GM10266 (cell line): ENCODE data around the gene IL22RA2.

Experiments
- DNase-seq: peaks from one replicate; pipeline ENCODE4 v3.0.0; 2012; ENCODE audit errors: extremely low spot score
- CTCF ChIP-seq: IDR thresholded peaks from 2 replicates; pipeline ENCODE4 v1.5.1; 2012; ENCODE audit warnings: mild to moderate bottlenecking, low read depth; ENCODE audit not compliant: control insufficient read depth, insufficient read depth; ENCODE audit errors: missing control alignments

Gene IL22RA2

DNA sequence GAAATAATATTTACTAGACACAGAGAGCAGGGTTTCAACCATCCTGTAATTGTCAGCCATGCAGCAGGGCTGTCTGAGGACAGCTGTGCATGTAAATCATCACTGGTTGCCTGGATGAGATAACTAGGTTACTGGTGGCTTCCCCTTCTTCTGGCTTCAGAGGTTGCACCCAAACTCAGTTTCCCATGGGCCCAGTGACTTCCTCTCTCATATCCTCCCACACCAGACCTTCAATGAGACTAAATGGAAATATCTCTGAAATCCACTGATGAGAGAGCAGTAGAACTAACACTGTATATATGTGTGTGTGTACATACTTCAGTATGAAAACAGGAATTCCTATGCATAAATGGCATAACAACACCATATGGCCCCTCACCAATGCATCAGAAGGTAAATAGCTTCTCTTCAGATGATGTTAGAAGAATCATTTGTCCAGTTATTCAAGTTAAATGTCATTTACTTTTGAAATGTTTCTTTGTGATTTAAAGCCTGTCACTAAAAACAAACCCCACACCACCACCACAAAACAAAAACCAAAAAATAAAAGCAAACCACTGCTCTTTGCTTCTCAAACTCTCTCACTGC is 77.7 kb downstream of the IL22RA2 start:
- DNase-seq, result peak; percentile 60
- TF ChIP-seq CTCF, result no peak

GRCh38 chr6:137095093-137095492 is 78.4 kb downstream of the IL22RA2 start:
- DNase-seq, result no peak
- TF ChIP-seq CTCF, result no peak

DNA sequence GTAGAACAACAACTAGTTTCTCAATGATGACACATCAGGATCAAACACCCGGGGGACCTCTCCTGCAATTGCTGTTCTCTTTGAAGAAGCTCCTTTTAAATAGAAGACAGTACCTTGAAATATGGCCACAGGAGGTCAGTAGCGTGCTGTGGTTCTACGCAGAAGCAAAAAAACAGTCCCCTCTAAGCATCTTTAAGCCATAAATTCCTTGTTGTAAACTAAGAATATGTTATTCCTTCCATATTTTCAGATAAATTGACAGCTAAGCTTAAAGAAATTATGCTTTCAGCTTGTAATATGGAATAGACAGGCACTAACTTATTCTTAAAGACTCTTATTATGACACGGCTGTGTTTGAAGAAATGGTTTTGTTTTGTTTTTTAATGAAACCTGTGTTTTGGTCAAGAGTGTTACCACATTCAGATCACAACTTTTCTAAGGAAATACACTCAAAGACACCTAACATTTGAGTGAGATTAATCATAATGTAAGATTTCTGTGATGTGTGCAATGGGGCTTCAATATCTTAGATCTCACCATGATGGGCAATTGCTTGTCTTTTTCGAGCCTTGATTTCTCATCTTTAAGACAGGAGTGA is 78.9 kb downstream of the IL22RA2 start:
- peak; percentile 72 for TF ChIP-seq CTCF
- DNase-seq, result peak; percentile 21
